GM19099 (cell line): ENCODE measurements around the gene ASGR2.

Source experiments
- POLR2A ChIP-seq: IDR thresholded peaks from 3 replicates; pipeline ENCODE4 v1.6.1; 2011; ENCODE audit warnings: low read depth; ENCODE audit not compliant: insufficient read length; ENCODE audit errors: extremely low read depth

The ASGR2 gene

GRCh38 chr17:7080456-7081041, 34.1 kb downstream of the ASGR2 start:
- TF ChIP-seq POLR2A = no peak

GRCh38 chr17:7079581-7080455, 34.8 kb downstream of the ASGR2 start, which contains the start of gene CLEC10A:
Gene CLEC10A (minus strand): TSS chr17:7080251. CDS start chr17:7078812, 1,439 bp downstream.
- TF ChIP-seq POLR2A = no peak

- TF ChIP-seq POLR2A = no peak
Observed at GRCh38 chr17:7078711-7079110, 35.9 kb downstream of the ASGR2 start.

- TF ChIP-seq POLR2A = no peak
Observed at GRCh38 chr17:7077911-7078546, 36.6 kb downstream of the ASGR2 start.

DNA sequence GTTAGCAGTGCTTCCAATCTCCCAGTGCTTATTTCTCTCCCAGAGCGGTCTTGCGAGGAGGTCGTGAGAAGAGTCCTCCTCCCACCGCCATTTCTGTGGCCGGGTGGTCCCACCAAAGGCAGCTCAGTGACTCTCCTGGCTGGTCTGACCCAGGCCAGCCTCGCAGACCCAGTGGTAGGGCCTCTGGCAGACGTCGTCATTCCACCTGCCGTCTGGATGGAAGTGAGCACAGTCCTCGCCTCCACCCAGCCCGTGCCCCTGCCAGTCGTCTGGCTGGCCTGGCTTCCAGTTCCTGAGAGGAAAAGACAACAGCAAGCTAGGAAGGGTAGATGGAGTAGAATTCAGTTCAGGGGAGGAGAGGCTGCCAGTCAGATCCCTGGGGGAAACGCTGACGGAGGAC, 39.7 kb downstream of the ASGR2 start:
- TF ChIP-seq POLR2A = no peak

GRCh38 chr17:7072406-7072805, 42.2 kb downstream of the ASGR2 start:
- TF ChIP-seq POLR2A = no peak

- TF ChIP-seq POLR2A = no peak
Observed at GRCh38 chr17:7070712-7071111, 43.9 kb downstream of the ASGR2 start.

DNA sequence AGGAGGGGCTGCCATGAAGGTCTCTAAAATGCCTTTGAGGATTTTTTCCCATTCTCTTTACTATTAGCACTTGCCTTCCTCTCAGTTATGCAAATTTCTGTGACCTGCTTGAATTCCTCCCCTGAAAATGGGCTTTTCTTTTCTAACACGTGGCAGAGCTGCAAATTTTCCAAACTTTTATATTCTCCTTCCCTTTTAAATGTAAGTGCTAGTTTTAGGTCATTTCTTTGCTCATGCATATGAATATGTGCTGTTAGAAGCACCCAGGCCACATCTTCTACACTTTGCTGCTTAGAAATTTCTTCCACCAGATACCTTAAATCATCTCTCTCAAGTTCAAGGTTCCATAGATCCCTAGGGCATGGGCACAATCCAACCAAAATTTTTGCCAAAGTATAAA, 46.4 kb downstream of the ASGR2 start:
- no peak for TF ChIP-seq POLR2A

DNA sequence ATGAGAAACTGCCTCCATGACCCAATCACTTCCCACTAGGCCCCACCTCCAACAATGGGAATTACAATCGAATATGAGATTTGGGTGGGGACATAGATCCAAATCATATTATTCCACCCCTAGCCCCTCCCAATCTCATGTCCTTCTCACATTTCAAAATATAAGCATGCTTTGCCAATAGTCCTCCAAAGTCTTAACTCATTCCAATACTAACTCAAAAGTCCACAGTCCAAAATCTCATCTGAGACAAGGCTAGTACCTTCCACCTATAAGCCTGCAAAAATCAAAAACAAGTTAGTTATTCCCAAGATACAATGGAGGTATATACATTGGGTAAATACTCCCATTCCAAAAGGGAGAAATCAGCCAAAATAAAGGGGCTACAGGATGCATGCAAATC, 47.4 kb downstream of the ASGR2 start:
- TF ChIP-seq POLR2A = no peak

- no peak for TF ChIP-seq POLR2A
Observed at GRCh38 chr17:7064261-7064660, 50.4 kb downstream of the ASGR2 start.

DNA sequence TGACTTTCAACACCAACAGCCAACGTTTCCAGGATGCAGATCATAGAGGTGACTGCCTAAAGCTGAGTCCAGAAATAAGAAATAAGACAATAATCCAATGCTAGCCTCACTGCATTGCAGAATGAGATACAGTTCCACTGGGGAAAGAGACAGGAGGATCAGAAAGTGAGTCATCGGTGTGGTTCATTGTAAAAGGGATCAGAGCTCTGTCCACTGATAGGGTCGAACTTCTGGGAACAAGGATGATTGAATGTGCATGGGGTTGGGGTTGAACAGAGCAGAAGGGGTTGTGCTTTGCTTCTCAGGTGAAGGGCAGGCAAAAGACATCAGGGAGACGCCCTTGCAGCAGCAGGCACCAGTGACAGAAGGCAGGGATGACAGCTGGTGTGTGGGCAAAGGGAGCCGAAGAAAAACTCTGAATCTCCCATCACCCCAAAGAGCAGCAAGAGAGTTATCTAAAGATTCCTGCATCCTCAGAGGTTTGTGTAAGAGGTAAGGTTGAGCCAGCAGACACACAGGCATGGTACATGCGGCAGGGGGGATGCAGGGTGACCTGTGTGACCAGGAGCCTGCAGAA, 51.0 kb downstream of the ASGR2 start:
- no peak for TF ChIP-seq POLR2A

GRCh38 chr17:7060165-7060891, 54.3 kb downstream of the ASGR2 start:
- TF ChIP-seq POLR2A = no peak

DNA sequence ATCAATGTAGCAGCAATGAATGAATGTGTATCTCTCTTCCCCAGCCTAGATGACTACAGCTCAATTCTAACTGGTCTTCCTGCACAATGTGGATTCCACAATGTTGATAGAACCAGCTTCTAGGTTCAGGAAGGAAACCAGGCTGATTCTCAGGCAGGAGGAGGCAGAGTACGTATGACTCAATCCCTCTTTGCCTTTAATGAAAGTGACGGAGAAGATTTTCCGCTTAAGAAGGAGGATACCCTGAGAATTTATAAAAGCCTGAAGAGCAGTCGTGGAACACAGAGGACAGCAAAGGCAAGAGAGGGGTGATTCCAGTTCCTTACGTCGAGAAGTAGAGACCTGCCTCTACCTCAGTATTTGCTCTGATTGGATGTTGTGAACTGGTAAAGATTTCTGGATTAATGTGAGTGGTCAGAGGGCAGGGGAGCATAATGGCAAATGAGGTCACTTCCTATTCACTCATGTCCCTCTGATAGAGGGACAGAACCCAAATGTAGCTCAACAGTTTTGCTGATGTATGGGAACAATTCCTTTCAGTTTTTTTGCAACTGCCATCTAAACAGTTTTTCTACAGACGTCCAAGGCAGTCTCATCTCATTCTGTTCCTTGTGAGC, 55.7 kb downstream of the ASGR2 start:
- no peak for TF ChIP-seq POLR2A

DNA sequence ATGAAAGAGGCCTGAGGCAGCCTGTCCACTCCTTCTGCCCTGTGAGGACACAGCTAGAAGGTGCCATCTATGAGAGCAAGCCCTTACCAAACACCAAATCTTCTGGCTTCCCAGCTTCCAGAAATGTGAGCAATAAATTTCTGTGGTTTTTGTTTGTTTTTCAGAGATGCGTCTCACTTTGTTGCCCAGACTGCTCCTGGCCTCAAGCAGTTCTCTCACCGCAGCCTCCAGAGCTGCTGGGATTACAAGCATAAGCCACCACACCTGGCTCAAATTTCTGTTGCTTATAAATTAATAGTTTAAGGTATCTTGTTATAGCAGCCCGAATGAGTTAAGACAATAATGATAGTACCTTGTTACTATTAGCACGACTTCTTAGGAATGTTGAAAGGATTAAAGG, 58.2 kb downstream of the ASGR2 start:
- TF ChIP-seq POLR2A = no peak
